Measurements from ENCODE around the gene RAB7B.

Gene RAB7B

DNA sequence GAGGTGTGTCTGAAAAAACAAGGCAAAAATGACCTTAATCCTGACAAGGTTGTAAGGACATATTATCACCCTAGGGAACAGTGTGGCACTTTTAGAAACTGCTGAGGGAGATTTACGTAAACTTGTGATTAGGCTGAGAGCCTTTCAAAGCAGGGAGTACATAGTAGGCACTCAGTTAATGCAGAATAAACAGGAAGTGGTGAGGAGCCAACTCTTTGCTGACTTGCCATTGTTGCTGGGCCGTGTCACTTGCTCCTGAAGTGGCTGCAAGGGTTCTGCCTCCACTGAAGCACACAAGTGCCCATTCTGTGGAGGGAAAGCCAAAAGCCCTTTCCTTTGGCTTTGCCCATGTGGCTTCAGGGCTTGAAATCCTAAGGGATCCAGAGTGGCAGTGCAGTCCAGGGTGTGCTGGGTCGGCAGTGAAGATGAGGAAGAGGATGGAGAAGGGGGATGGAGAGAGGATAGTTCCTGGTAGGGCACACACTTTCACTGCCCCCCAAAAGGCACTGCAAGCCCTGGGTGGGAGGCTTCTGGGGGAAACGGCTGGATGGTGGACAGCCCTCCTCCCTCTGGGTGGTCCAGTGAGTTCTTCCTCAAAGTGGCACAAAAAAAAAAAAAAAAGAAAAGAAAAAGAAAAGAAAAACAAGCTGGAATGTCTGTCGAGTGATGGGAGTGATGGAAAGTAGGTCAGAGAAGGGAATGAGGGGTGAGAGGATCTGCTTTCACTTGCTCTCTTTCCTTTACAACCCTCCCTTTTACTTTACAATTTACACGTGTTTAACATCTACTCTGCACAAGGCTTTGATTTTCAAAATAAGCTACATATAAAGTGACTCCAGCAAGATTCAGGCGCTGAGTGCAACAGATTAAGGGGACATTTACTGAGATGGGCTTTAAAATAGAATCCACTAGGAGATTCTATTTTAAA, 36.1 kb upstream of the RAB7B start:
- H3K9ac ChIP-seq (ENCODE audit: low read depth in 1 of 2, low read length in 2 of 2), result no peak overlapping the region
- no peak overlapping the region for H3K4me3 ChIP-seq (ENCODE audit: low read depth in 1 of 2, low read length in 2 of 2)
- no peaks in the 10 kb centered on the region for H3K36me3 ChIP-seq (ENCODE audit: control insufficient read depth in 1 of 2, insufficient read depth in 2 of 2, low read length in 2 of 2)
- no peak overlapping the region for H3K27ac ChIP-seq (ENCODE audit: low read depth, low read length)
- no peaks in the 10 kb centered on the region for H3K9me3 ChIP-seq (ENCODE audit: control insufficient read depth in 1 of 2, low read length in 2 of 2)
- H3K4me1 ChIP-seq (ENCODE audit: control insufficient read depth in 1 of 2, insufficient read depth in 2 of 2, low read length in 2 of 2), result peaks cover 10 to 13% of the 10 kb centered on the region in 2 donors
- peaks cover 4 to 7% of the 10 kb centered on the region in 2 donors for H3K27me3 ChIP-seq (ENCODE audit: control insufficient read depth in 1 of 2, insufficient read depth in 2 of 2, low read length in 2 of 2)

DNA sequence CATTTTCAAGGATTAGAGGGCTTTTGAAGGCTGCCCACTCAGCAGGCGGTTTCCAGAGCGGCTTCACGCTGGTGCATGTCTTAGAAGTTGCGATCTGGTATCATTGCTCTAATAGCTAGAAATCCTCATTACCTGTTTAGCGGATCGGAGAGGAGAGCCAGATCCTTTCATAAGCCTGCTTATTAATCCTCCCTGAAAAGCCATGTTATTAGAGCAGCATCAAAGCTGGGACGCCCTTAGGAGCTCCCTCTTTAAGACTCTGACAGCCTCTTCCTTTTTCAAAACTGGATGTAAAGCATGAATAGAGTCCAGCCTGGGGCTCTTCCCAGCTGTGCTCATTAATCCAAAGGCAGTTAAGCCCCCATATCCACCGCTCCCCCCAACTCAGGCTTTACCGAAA, 34.4 kb upstream of the RAB7B start:
- Histone ChIP-seq H3K9me3 (ENCODE audit: control insufficient read depth in 1 of 2, low read length in 2 of 2) (no peaks in the 10 kb centered on the region), H3K36me3 (ENCODE audit: control insufficient read depth in 1 of 2, insufficient read depth in 2 of 2, low read length in 2 of 2) (no peaks in the 10 kb centered on the region), H3K27me3 (ENCODE audit: control insufficient read depth in 1 of 2, insufficient read depth in 2 of 2, low read length in 2 of 2) (peaks cover 4 to 7% of the 10 kb centered on the region in 2 donors), H3K9ac (ENCODE audit: low read depth in 1 of 2, low read length in 2 of 2) (no peak overlapping the region), H3K4me1 (ENCODE audit: control insufficient read depth in 1 of 2, insufficient read depth in 2 of 2, low read length in 2 of 2) (peaks cover 10 to 14% of the 10 kb centered on the region in 2 donors), H3K4me3 (ENCODE audit: low read depth in 1 of 2, low read length in 2 of 2) (no peak overlapping the region), H3K27ac (ENCODE audit: low read depth, low read length) (no peak overlapping the region)

- H3K9me3 ChIP-seq (ENCODE audit: control insufficient read depth in 1 of 2, low read length in 2 of 2), result no peaks in the 10 kb centered on the region
- no peaks in the 10 kb centered on the region for H3K36me3 ChIP-seq (ENCODE audit: control insufficient read depth in 1 of 2, insufficient read depth in 2 of 2, low read length in 2 of 2)
- peaks cover 4 to 7% of the 10 kb centered on the region in 2 donors for H3K27me3 ChIP-seq (ENCODE audit: control insufficient read depth in 1 of 2, insufficient read depth in 2 of 2, low read length in 2 of 2)
- no peak overlapping the region for H3K27ac ChIP-seq (ENCODE audit: low read depth, low read length)
- no peak overlapping the region for H3K4me3 ChIP-seq (ENCODE audit: low read depth in 1 of 2, low read length in 2 of 2)
- H3K4me1 ChIP-seq (ENCODE audit: control insufficient read depth in 1 of 2, insufficient read depth in 2 of 2, low read length in 2 of 2), result peaks cover 10 to 14% of the 10 kb centered on the region in 2 donors
- H3K9ac ChIP-seq (ENCODE audit: low read depth in 1 of 2, low read length in 2 of 2), result no peak overlapping the region
These were observed 33.7 kb upstream of the RAB7B start for GRCh38 chr1:206036663-206037455.

- Histone ChIP-seq H3K4me3 (ENCODE audit: low read depth in 1 of 2, low read length in 2 of 2) (peak overlapping the region; percentile 37 to 48), H3K27ac (ENCODE audit: low read depth, low read length) (no peak overlapping the region), H3K9ac (ENCODE audit: low read depth in 1 of 2, low read length in 2 of 2) (peak overlapping the region; percentile 19 to 49), H3K4me1 (ENCODE audit: control insufficient read depth in 1 of 2, insufficient read depth in 2 of 2, low read length in 2 of 2) (peaks cover 14 to 20% of the 10 kb centered on the region in 2 donors), H3K27me3 (ENCODE audit: control insufficient read depth in 1 of 2, insufficient read depth in 2 of 2, low read length in 2 of 2) (peaks cover 4 to 7% of the 10 kb centered on the region in 2 donors), H3K36me3 (ENCODE audit: control insufficient read depth in 1 of 2, insufficient read depth in 2 of 2, low read length in 2 of 2) (no peaks in the 10 kb centered on the region), H3K9me3 (ENCODE audit: control insufficient read depth in 1 of 2, low read length in 2 of 2) (no peaks in the 10 kb centered on the region)
These were observed 31.8 kb upstream of the RAB7B start for GRCh38 chr1:206035027-206035426.

GRCh38 chr1:206032380-206033140, 29.4 kb upstream of the RAB7B start:
- no peak overlapping the region for H3K4me3 ChIP-seq (ENCODE audit: low read depth in 1 of 2, low read length in 2 of 2)
- no peak overlapping the region for H3K27ac ChIP-seq (ENCODE audit: low read depth, low read length)
- H3K9ac ChIP-seq (ENCODE audit: low read depth in 1 of 2, low read length in 2 of 2), result no peak overlapping the region
- no peaks in the 10 kb centered on the region for H3K9me3 ChIP-seq (ENCODE audit: control insufficient read depth in 1 of 2, low read length in 2 of 2)
- no peaks in the 10 kb centered on the region for H3K36me3 ChIP-seq (ENCODE audit: control insufficient read depth in 1 of 2, insufficient read depth in 2 of 2, low read length in 2 of 2)
- peaks cover 10 to 20% of the 10 kb centered on the region in 2 donors for H3K4me1 ChIP-seq (ENCODE audit: control insufficient read depth in 1 of 2, insufficient read depth in 2 of 2, low read length in 2 of 2)
- H3K27me3 ChIP-seq (ENCODE audit: control insufficient read depth in 1 of 2, insufficient read depth in 2 of 2, low read length in 2 of 2), result peaks cover 0 to 4% of the 10 kb centered on the region in 2 donors

DNA sequence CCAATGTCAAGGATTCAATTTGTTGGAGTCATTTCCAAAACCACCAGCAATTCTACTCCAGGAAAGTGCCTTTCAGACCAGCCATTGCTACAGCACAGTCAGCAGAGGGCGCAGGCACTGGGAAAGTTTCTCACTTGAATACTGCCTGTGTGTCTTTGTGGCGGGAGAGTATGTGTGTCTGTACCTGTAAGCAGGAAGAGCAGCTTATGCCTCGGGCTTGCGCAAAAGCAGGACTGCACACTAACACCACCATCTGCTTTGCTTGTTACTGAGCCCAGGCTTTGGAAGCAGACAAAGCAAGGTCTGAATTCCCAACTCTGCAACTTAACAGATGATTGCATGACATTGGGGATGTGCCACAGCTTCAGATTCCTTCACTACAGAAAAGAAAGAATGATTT, 27.5 kb upstream of the RAB7B start:
- H3K27ac ChIP-seq (ENCODE audit: low read depth, low read length), result no peak overlapping the region
- no peaks in the 10 kb centered on the region for H3K36me3 ChIP-seq (ENCODE audit: control insufficient read depth in 1 of 2, insufficient read depth in 2 of 2, low read length in 2 of 2)
- H3K9ac ChIP-seq (ENCODE audit: low read depth in 1 of 2, low read length in 2 of 2), result no peak overlapping the region
- peaks cover 0 to 4% of the 10 kb centered on the region in 2 donors for H3K27me3 ChIP-seq (ENCODE audit: control insufficient read depth in 1 of 2, insufficient read depth in 2 of 2, low read length in 2 of 2)
- no peak overlapping the region for H3K4me3 ChIP-seq (ENCODE audit: low read depth in 1 of 2, low read length in 2 of 2)
- H3K9me3 ChIP-seq (ENCODE audit: control insufficient read depth in 1 of 2, low read length in 2 of 2), result no peaks in the 10 kb centered on the region
- peaks cover 10 to 14% of the 10 kb centered on the region in 2 donors for H3K4me1 ChIP-seq (ENCODE audit: control insufficient read depth in 1 of 2, insufficient read depth in 2 of 2, low read length in 2 of 2)

DNA sequence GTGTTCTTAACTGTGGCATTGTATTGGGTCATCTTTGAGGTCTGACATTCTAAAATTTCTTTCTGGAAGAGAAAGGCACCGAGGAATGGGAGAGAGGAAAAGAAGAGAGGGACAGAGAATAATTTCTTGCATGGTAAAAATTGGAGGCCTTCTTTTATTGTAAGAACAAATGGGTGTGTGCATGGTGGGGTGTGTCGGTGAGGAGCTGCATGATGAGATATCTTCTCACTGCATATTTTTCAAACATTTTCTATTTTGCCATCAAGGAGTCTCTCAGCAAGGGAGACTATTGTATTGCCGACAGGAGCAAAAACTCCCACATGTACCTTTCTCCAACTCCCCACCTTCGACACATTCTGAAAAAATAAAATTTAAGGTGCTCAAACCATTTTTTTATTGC, 27.0 kb upstream of the RAB7B start:
- Histone ChIP-seq H3K9ac (ENCODE audit: low read depth in 1 of 2, low read length in 2 of 2) (no peak overlapping the region), H3K27ac (ENCODE audit: low read depth, low read length) (no peak overlapping the region), H3K27me3 (ENCODE audit: control insufficient read depth in 1 of 2, insufficient read depth in 2 of 2, low read length in 2 of 2) (peaks cover 0 to 4% of the 10 kb centered on the region in 2 donors), H3K4me1 (ENCODE audit: control insufficient read depth in 1 of 2, insufficient read depth in 2 of 2, low read length in 2 of 2) (peaks cover 10 to 14% of the 10 kb centered on the region in 2 donors), H3K4me3 (ENCODE audit: low read depth in 1 of 2, low read length in 2 of 2) (no peak overlapping the region), H3K36me3 (ENCODE audit: control insufficient read depth in 1 of 2, insufficient read depth in 2 of 2, low read length in 2 of 2) (no peaks in the 10 kb centered on the region), H3K9me3 (ENCODE audit: control insufficient read depth in 1 of 2, low read length in 2 of 2) (no peaks in the 10 kb centered on the region)

DNA sequence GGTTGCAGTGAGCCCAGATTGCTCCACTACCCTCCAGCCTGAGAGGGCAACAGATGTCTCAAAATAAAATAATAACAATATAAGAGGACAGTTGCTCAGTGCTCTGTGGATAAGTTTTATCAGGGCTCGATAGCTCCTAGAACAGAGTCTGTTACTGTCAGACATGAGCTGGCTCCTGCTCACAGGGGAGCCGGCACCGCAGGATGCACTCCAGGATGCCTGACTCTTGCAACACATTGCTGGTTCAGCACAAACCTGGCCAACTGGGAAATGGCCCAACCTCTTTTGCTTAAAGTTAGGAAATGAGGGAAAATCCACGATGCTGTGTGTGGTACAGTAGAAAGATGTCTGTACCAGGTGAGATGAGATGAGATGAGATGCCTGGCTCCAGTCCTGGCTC, 26.3 kb upstream of the RAB7B start:
- H3K4me3 ChIP-seq (ENCODE audit: low read depth in 1 of 2, low read length in 2 of 2), result no peak overlapping the region
- no peak overlapping the region for H3K27ac ChIP-seq (ENCODE audit: low read depth, low read length)
- peaks cover 5 to 11% of the 10 kb centered on the region in 2 donors for H3K4me1 ChIP-seq (ENCODE audit: control insufficient read depth in 1 of 2, insufficient read depth in 2 of 2, low read length in 2 of 2)
- H3K9me3 ChIP-seq (ENCODE audit: control insufficient read depth in 1 of 2, low read length in 2 of 2), result no peaks in the 10 kb centered on the region
- H3K36me3 ChIP-seq (ENCODE audit: control insufficient read depth in 1 of 2, insufficient read depth in 2 of 2, low read length in 2 of 2), result no peaks in the 10 kb centered on the region
- no peaks in the 10 kb centered on the region for H3K27me3 ChIP-seq (ENCODE audit: control insufficient read depth in 1 of 2, insufficient read depth in 2 of 2, low read length in 2 of 2)
- no peak overlapping the region for H3K9ac ChIP-seq (ENCODE audit: low read depth in 1 of 2, low read length in 2 of 2)

- Histone ChIP-seq H3K27ac (ENCODE audit: low read depth, low read length) (no peak overlapping the region), H3K9me3 (ENCODE audit: control insufficient read depth in 1 of 2, low read length in 2 of 2) (no peaks in the 10 kb centered on the region), H3K4me1 (ENCODE audit: control insufficient read depth in 1 of 2, insufficient read depth in 2 of 2, low read length in 2 of 2) (peaks cover 24 to 29% of the 10 kb centered on the region in 2 donors)
These were observed 22.2 kb upstream of the RAB7B start for GRCh38 chr1:206025283-206025820.

More at GRCh38 chr1:206025283-206025820, 22.2 kb upstream of the RAB7B start:
- no peak overlapping the region for H3K4me3 ChIP-seq (ENCODE audit: low read depth in 1 of 2, low read length in 2 of 2)
- no peaks in the 10 kb centered on the region for H3K36me3 ChIP-seq (ENCODE audit: control insufficient read depth in 1 of 2, insufficient read depth in 2 of 2, low read length in 2 of 2)
- H3K27me3 ChIP-seq (ENCODE audit: control insufficient read depth in 1 of 2, insufficient read depth in 2 of 2, low read length in 2 of 2), result no peaks in the 10 kb centered on the region
- H3K9ac ChIP-seq (ENCODE audit: low read depth in 1 of 2, low read length in 2 of 2), result no peak overlapping the region

Measured in duodenal mucosa (tissue), 2 donors.